Measurements from ENCODE around the gene SLC29A2.

DNA sequence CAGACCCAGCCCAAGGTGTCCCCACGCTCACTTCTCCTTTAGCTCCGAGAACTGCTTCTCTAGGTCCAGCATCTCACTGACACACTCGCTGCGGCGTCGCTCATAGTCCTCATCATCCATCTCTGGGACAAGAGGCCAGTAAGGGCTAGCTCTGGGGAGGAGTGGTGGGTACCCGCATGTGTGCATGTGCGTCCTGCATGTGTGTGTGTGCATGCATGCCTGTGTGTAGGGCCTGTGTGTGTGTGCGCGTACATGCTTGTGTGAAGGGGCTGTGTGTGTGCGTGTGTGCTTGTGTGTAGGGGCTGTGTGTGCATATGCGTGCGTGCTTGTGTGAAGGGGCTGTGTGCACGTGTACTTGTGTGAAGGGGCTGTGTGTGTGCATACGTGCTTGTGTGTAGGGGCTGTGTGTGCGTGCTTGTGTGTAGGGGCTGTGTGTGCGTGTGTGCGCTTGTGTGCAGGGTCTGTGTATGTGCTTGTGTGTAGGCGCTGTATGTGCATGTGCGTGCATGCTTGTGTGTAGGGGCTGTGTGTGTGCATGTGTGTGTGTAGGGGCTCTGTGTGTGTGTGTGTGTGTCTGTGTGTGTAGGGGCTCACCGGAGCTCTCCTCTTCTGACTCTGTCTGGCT, 29.9 kb downstream of the SLC29A2 start:
- TF ChIP-seq GATA2 (IDR thresholded peaks at IDR 0.05; ENCODE audit: low read depth, low read length), result no peak
- no peak for TF ChIP-seq GATA3 (IDR thresholded peaks at IDR 0.05; ENCODE audit: low read depth, low read length)

Data from SH-SY5Y (cell line).